SK-N-SH (cell line): ENCODE results near the gene HSFX3. TPM values are rescaled to one million over a fixed set of nuclear protein-coding genes. Genes with fewer than 3 reads are reported as not detected.
A peak's percentile ranks its signal among the peaks of the same experiment; 100 is the strongest.
"Not testable (repeated sequence)": the region's sequence is repeated elsewhere in the genome, so short reads cannot be mapped to it uniquely, and the experiment has no call there.

Experiments used
- CTCF ChIA-PET: fragments of 300-600, 350-600 bp; formaldehyde crosslinking; extraction: SDS; loops from one replicate; lab custom pipeline; 2021; lab: Yijun Ruan, JAX
- POLR2A ChIA-PET: fragments of 350-600 bp; sonication (Branson Sonifier 250); formaldehyde crosslinking; extraction: SDS; loops from one replicate; lab custom pipeline; 2020; ENCODE audit warnings: antibody characterized with exemption, inconsistent platforms; lab: Yijun Ruan, JAX
- DNase-seq: peaks from one replicate; pipeline ENCODE4 v3.0.0; 2012
- H2AFZ ChIP-seq: fragments of 200-600 bp; sonication (generic); 2 replicates; pipeline ENCODE4 v1.8.1; 2016; ENCODE audit warnings: antibody characterized with exemption, mild to moderate bottlenecking, low read depth
- H3F3A ChIP-seq: fragments of 200-600 bp; sonication (generic); replicated peaks from 2 replicates; pipeline ENCODE3; 2016; ENCODE audit warnings: antibody characterized with exemption, mild to moderate bottlenecking; ENCODE audit not compliant: insufficient read depth
- H3K27ac ChIP-seq, 2 experiments: fragments of 200-500 bp in 1 of 2; fragments of 200-600 bp in 1 of 2; sonication (Bioruptor generic) in 1 of 2; sonication (generic), shearing (Covaris generic) in 1 of 2; 2 replicates each; pipeline versions ENCODE4 v1.5.1 to v1.6.1; 2014 to 2016; ENCODE audit warnings: low read depth in 2 of 2, inconsistent platforms in 1 of 2, low read length in 1 of 2, mild to moderate bottlenecking in 1 of 2, mixed read lengths in 1 of 2
- H3K27me3 ChIP-seq: fragments of 200-600 bp; sonication (generic), shearing (Covaris generic); 2 replicates; pipeline ENCODE4 v1.6.1; 2016; ENCODE audit warnings: mixed run types; ENCODE audit not compliant: insufficient read depth
- H3K36me3 ChIP-seq, 2 experiments: fragments of 200-500 bp in 1 of 2; fragments of 200-600 bp in 1 of 2; sonication (Bioruptor generic) in 1 of 2; sonication (generic) in 1 of 2; replicated peaks in 1 of 2; 2 replicates each; pipeline versions ENCODE3 to v1.5.1; 2014 to 2016; ENCODE audit warnings: low read length in 1 of 2, mild to moderate bottlenecking in 1 of 2; ENCODE audit not compliant: insufficient read depth in 2 of 2, control insufficient read depth in 1 of 2
- H3K4me1 ChIP-seq, 2 experiments: fragments of 200-500 bp in 1 of 2; fragments of 200-600 bp in 1 of 2; sonication (Bioruptor generic) in 1 of 2; sonication (generic), shearing (Covaris generic) in 1 of 2; 2 replicates each; pipeline versions ENCODE4 v1.5.1 to v1.6.1; 2014 to 2016; ENCODE audit warnings: low read depth in 1 of 2, low read length in 1 of 2, mixed run types in 1 of 2; ENCODE audit not compliant: insufficient read depth in 2 of 2, control insufficient read depth in 1 of 2
- H3K4me2 ChIP-seq: fragments of 200-600 bp; sonication (generic), shearing (Covaris generic); 2 replicates; pipeline ENCODE4 v1.6.1; 2017; ENCODE audit warnings: mixed run types
- H3K4me3 ChIP-seq, 2 experiments: fragments of 200-500 bp in 1 of 2; fragments of 200-600 bp in 1 of 2; sonication (Bioruptor generic) in 1 of 2; sonication (generic), shearing (Covaris generic) in 1 of 2; 2 replicates each; pipeline versions ENCODE4 v1.5.1 to v1.8.1; 2014 to 2016; ENCODE audit warnings: low read depth in 2 of 2, inconsistent platforms in 1 of 2, low read length in 1 of 2, mild to moderate bottlenecking in 1 of 2, mixed read lengths in 1 of 2, moderate library complexity in 1 of 2
- H3K79me2 ChIP-seq: fragments of 200-600 bp; sonication (generic); 2 replicates; pipeline ENCODE4 v1.8.1; 2017; ENCODE audit warnings: mild to moderate bottlenecking; ENCODE audit not compliant: insufficient read depth
- H3K9ac ChIP-seq: fragments of 200-600 bp; sonication (generic); 2 replicates; pipeline ENCODE4 v1.6.1; 2017; ENCODE audit warnings: mixed run types
- H3K9me2 ChIP-seq: fragments of 200-600 bp; sonication (generic); 2 replicates; pipeline ENCODE4 v1.6.1; 2017; ENCODE audit warnings: mixed run types
- H3K9me3 ChIP-seq: fragments of 200-600 bp; sonication (generic); 2 replicates; pipeline ENCODE4 v1.6.1; 2017; ENCODE audit warnings: mixed run types, mild to moderate bottlenecking, moderate library complexity
- H4K20me1 ChIP-seq: fragments of 200-600 bp; sonication (generic); 2 replicates; pipeline ENCODE4 v1.6.1; 2017; ENCODE audit warnings: mild to moderate bottlenecking, mixed run types; ENCODE audit not compliant: insufficient read depth
- ELF1 ChIP-seq: IDR thresholded peaks from 2 replicates; pipeline ENCODE4 v1.4.0; 2012
- FOXM1 ChIP-seq: IDR thresholded peaks from 2 replicates; pipeline ENCODE4 v1.4.0; 2012; ENCODE audit warnings: low read depth, mild to moderate bottlenecking
- MEF2A ChIP-seq: IDR thresholded peaks from 2 replicates; pipeline ENCODE4 v1.4.0; 2012; ENCODE audit warnings: low read depth, borderline replicate concordance
- NFIC ChIP-seq: IDR thresholded peaks from 2 replicates; pipeline ENCODE4 v1.4.0; 2012; ENCODE audit warnings: borderline replicate concordance
- PBX3 ChIP-seq: IDR thresholded peaks from 2 replicates; pipeline ENCODE4; 2012
- POLR2AphosphoS5 ChIP-seq: IDR thresholded peaks from 2 replicates; pipeline ENCODE4 v1.6.1; 2012; ENCODE audit warnings: low read depth, low read length
- RAD21 ChIP-seq: IDR thresholded peaks from 2 replicates; pipeline ENCODE4 v1.6.1; 2012; ENCODE audit warnings: mild to moderate bottlenecking, low read length
- RFX5 ChIP-seq: IDR thresholded peaks from 2 replicates; pipeline ENCODE4 v1.6.1; 2012; ENCODE audit warnings: mild to moderate bottlenecking, improper control_type of control experiment, low read length
- RXRA ChIP-seq: IDR thresholded peaks from 2 replicates; pipeline ENCODE4 v1.4.0; 2012; ENCODE audit warnings: low read depth, mild to moderate bottlenecking, borderline replicate concordance
- SIN3A ChIP-seq: IDR thresholded peaks from 2 replicates; pipeline ENCODE4 v1.6.1; 2012; ENCODE audit warnings: low read depth, mild to moderate bottlenecking, low read length, moderate library complexity, borderline replicate concordance
- TCF12 ChIP-seq: IDR thresholded peaks from 2 replicates; pipeline ENCODE4 v1.4.0; 2012
- TEAD4 ChIP-seq: IDR thresholded peaks from 2 replicates; pipeline ENCODE4 v1.4.0; 2012; ENCODE audit warnings: mild to moderate bottlenecking, borderline replicate concordance; ENCODE audit not compliant: insufficient read depth
- USF2 ChIP-seq: fragments of 150-350 bp; IDR thresholded peaks from 2 replicates; pipeline ENCODE4 v1.6.1; 2017; ENCODE audit warnings: antibody characterized with exemption, low read length, low read depth, borderline replicate concordance
- WGBS: methylation state at CpG from one replicate; pipeline ENCODE4 v1.1.6; 2017; ENCODE audit warnings: low lambda C conversion rate; 5-methylcytosine and 5-hydroxymethylcytosine counted together
- polyA plus RNA-seq, 3 experiments: library from polyadenylated mRNA; depleted of rRNA; stranded (reverse); fragments of >200 nt; gene quantifications; 2 replicates each; pipeline ENCODE4 v1.2.3, GENCODE V29; 2012
- TF ChIP-seq, protein P1 (sequence below): fragments of 200-600 bp; sonication (generic); IDR thresholded peaks from 2 replicates; pipeline ENCODE4 v1.6.1; 2017; ENCODE audit warnings: antibody characterized with exemption, mild to moderate bottlenecking, moderate library complexity
- TF ChIP-seq, protein P2 (sequence below): IDR thresholded peaks from 2 replicates; pipeline ENCODE4 v1.4.0; 2012; ENCODE audit warnings: low read depth, borderline replicate concordance
- TF ChIP-seq, protein P3 (sequence below): fragments of 150-350 bp; IDR thresholded peaks from 2 replicates; pipeline ENCODE4 v1.6.1; 2016; ENCODE audit warnings: mild to moderate bottlenecking, low read depth, low read length

HSFX3 gene
- polyA plus RNA-seq, 1 of the 3 experiments (the other 2 are of a cell fraction) = not detected

GRCh38 chrX:149545545-149546543 is 3.9 kb downstream of the HSFX3 start:
- H3K9me2 ChIP-seq, POLR2A ChIA-PET, H3K27ac ChIP-seq, H3K4me2 ChIP-seq, H2AFZ ChIP-seq, H3K27me3 ChIP-seq, H3K79me2 ChIP-seq, CTCF ChIA-PET, H3K4me1 ChIP-seq, H3F3A ChIP-seq, DNase-seq, H3K4me3 ChIP-seq, H3K36me3 ChIP-seq, H3K9me3 ChIP-seq, H3K9ac ChIP-seq, H4K20me1 ChIP-seq: not testable (repeated sequence)
- WGBS = 55% methylated on average over 9 of the region's 29 CpGs
- TF ChIP-seq RAD21 = peak; percentile 35
- TF ChIP-seq, protein P1, sequence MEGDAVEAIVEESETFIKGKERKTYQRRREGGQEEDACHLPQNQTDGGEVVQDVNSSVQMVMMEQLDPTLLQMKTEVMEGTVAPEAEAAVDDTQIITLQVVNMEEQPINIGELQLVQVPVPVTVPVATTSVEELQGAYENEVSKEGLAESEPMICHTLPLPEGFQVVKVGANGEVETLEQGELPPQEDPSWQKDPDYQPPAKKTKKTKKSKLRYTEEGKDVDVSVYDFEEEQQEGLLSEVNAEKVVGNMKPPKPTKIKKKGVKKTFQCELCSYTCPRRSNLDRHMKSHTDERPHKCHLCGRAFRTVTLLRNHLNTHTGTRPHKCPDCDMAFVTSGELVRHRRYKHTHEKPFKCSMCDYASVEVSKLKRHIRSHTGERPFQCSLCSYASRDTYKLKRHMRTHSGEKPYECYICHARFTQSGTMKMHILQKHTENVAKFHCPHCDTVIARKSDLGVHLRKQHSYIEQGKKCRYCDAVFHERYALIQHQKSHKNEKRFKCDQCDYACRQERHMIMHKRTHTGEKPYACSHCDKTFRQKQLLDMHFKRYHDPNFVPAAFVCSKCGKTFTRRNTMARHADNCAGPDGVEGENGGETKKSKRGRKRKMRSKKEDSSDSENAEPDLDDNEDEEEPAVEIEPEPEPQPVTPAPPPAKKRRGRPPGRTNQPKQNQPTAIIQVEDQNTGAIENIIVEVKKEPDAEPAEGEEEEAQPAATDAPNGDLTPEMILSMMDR = peak; percentile 20; the same call in 1 of the 2 replicates

- CTCF ChIA-PET = interaction anchor here (0.9 kb wide), 1 partner anchor 29 kb away, joined by 5 read pairs; no protein-coding TSS in a partner anchor
- Histone ChIP-seq H3K27me3 (no peaks in the 10 kb centered on the region), H3K36me3 (no peaks in the 10 kb centered on the region), H3K4me3 (peak overlapping the region; percentile 63 to 73), H3F3A (no peaks in the 10 kb centered on the region), H3K9me3 (no peaks in the 10 kb centered on the region), H3K9me2 (no peaks in the 10 kb centered on the region), H3K4me1 (peaks cover 0 to 7% of the 10 kb centered on the region in 2 experiments; a peak in 1 of 4 replicates), H3K9ac (peak overlapping the region; percentile 69), H3K27ac (peak overlapping the region in 1 of 2 experiments; percentile 88; a peak in 1 of 4 replicates), H3K4me2 (peak overlapping the region; percentile 78), H4K20me1 (no peaks in the 10 kb centered on the region), H2AFZ (no peak overlapping the region), H3K79me2 (no peaks in the 10 kb centered on the region)
- no peak for DNase-seq
- TF ChIP-seq, protein P1 = no peak
- no peak for TF ChIP-seq ELF1
- TF ChIP-seq, protein P2, sequence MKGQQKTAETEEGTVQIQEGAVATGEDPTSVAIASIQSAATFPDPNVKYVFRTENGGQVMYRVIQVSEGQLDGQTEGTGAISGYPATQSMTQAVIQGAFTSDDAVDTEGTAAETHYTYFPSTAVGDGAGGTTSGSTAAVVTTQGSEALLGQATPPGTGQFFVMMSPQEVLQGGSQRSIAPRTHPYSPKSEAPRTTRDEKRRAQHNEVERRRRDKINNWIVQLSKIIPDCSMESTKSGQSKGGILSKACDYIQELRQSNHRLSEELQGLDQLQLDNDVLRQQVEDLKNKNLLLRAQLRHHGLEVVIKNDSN = no peak
- no peak for TF ChIP-seq FOXM1
- no peak for TF ChIP-seq RFX5
- no peak for TF ChIP-seq NFIC
- TF ChIP-seq PBX3 = no peak
- TF ChIP-seq SIN3A = no peak
- TF ChIP-seq TCF12 = no peak
- no peak for TF ChIP-seq USF2
- TF ChIP-seq, protein P3, sequence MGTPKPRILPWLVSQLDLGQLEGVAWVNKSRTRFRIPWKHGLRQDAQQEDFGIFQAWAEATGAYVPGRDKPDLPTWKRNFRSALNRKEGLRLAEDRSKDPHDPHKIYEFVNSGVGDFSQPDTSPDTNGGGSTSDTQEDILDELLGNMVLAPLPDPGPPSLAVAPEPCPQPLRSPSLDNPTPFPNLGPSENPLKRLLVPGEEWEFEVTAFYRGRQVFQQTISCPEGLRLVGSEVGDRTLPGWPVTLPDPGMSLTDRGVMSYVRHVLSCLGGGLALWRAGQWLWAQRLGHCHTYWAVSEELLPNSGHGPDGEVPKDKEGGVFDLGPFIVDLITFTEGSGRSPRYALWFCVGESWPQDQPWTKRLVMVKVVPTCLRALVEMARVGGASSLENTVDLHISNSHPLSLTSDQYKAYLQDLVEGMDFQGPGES = no peak
- no peak for TF ChIP-seq TEAD4
- TF ChIP-seq POLR2AphosphoS5 = no peak
- TF ChIP-seq MEF2A = no peak
- no peak for TF ChIP-seq RXRA
- WGBS = 11% methylated on average over 10 of the region's 13 CpGs
- POLR2A ChIA-PET = interaction anchor here (0.6 to 2.7 kb wide), 2 partner anchors 29 to 37 kb away, joined by 5 to 18 read pairs; partner anchors contain the start of gene IDS
Measured at GRCh38 chrX:149541521-149542047, 8.1 kb downstream of the HSFX3 start.
